Karpas-422 (cell line): ENCODE measurements around the gene PHF12. TPM values are rescaled to one million over a fixed set of nuclear protein-coding genes. Genes with fewer than 3 reads are reported as not detected.

ENCODE experiments used
- DNase-seq: peaks from one replicate; pipeline ENCODE4 v3.0.0-alpha.2; 2015
- H2AFZ ChIP-seq: fragments of 200-600 bp; sonication (generic); 2 replicates; pipeline ENCODE4 v1.6.1; 2014; ENCODE audit warnings: antibody characterized with exemption, low read length, mixed read lengths
- H3K27ac ChIP-seq: fragments of 200-600 bp; sonication (generic); 2 replicates; pipeline ENCODE4 v1.5.1; 2014; ENCODE audit warnings: mild to moderate bottlenecking, low read length, moderate library complexity
- H3K27me3 ChIP-seq: fragments of 200-600 bp; sonication (generic); 2 replicates; pipeline ENCODE4 v1.6.1; 2014; ENCODE audit warnings: low read length, mixed read lengths
- H3K36me3 ChIP-seq: fragments of 200-600 bp; sonication (generic); 2 replicates; pipeline ENCODE4 v1.6.1; 2014; ENCODE audit warnings: low read length, mixed read lengths; ENCODE audit not compliant: insufficient read depth
- H3K4me1 ChIP-seq: fragments of 200-600 bp; sonication (generic); 2 replicates; pipeline ENCODE4 v1.6.1; 2014; ENCODE audit warnings: mild to moderate bottlenecking, low read length, mixed read lengths
- H3K4me2 ChIP-seq: fragments of 200-600 bp; sonication (generic); 2 replicates; pipeline ENCODE4 v1.6.1; 2014; ENCODE audit warnings: low read length, low read depth, mild to moderate bottlenecking; ENCODE audit not compliant: poor library complexity, severe bottlenecking
- H3K4me3 ChIP-seq: fragments of 200-600 bp; sonication (generic); 2 replicates; pipeline ENCODE4 v1.5.1; 2014; ENCODE audit warnings: mild to moderate bottlenecking, antibody characterized with exemption, low read length, mixed read lengths
- H3K79me2 ChIP-seq: fragments of 200-600 bp; sonication (generic); 2 replicates; pipeline ENCODE4 v1.6.1; 2014; ENCODE audit warnings: mild to moderate bottlenecking, low read length, mixed read lengths
- H3K9ac ChIP-seq: fragments of 200-600 bp; sonication (generic); 2 replicates; pipeline ENCODE4 v1.6.0; 2014; ENCODE audit warnings: low read length
- H3K9me2 ChIP-seq: fragments of 200-600 bp; sonication (generic), shearing (Covaris generic); replicated peaks from 2 replicates; pipeline ENCODE4 v1.6.0; 2014; ENCODE audit warnings: mild to moderate bottlenecking, low read length, moderate library complexity; ENCODE audit not compliant: insufficient read depth
- H3K9me3 ChIP-seq: fragments of 300-700, 200-600 bp; sonication (generic); 2 replicates; pipeline ENCODE4 v1.6.1; 2014; ENCODE audit warnings: low read length, mixed read lengths
- H4K20me1 ChIP-seq: fragments of 200-600 bp; sonication (generic); 2 replicates; pipeline ENCODE4 v1.6.1; 2014; ENCODE audit warnings: mild to moderate bottlenecking, antibody characterized with exemption, low read length, low read depth; ENCODE audit not compliant: insufficient read depth
- total RNA-seq: library from RNA; depleted of rRNA; stranded (reverse); fragments of >200 nt; shearing (Covaris generic); gene quantifications from 2 replicates; pipeline ENCODE4 v1.2.3, GENCODE V29; 2014; ENCODE audit warnings: low replicate concordance

Gene PHF12
- total RNA-seq, 1 experiment from 2014 or later: 38.3 TPM

DNA sequence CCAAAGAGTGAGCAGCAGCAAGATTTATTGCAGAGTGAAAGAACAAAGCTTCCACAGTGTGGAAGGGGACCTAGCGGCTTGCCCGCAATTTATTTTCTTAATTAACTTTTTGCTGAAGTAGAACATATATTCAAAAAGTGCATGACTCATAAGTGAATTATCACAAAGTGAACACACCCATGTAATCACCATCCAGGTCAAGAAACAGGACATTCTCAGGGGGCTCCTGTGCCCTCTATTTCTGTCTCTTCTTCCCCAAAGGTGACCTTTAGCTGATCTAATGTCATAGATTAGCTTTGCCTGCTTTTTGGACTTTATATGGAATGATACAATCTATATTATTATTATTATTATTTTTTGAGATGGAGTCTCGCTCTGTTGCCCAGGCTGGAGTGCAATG lies 76.6 kb downstream of the PHF12 start:
- no peak overlapping the region for H3K9ac ChIP-seq
- H2AFZ ChIP-seq: no peak overlapping the region
- no peaks in the 10 kb centered on the region for H3K27me3 ChIP-seq
- H3K4me3 ChIP-seq: no peak overlapping the region
- H3K79me2 ChIP-seq: no peaks in the 10 kb centered on the region
- H3K4me2 ChIP-seq: no peak overlapping the region
- DNase-seq: no peak
- H3K9me2 ChIP-seq: no peaks in the 10 kb centered on the region
- no peaks in the 10 kb centered on the region for H3K9me3 ChIP-seq
- no peak overlapping the region for H3K27ac ChIP-seq
- H3K36me3 ChIP-seq: no peaks in the 10 kb centered on the region
- H3K4me1 ChIP-seq: peaks cover 15% of the 10 kb centered on the region
- no peaks in the 10 kb centered on the region for H4K20me1 ChIP-seq

DNA sequence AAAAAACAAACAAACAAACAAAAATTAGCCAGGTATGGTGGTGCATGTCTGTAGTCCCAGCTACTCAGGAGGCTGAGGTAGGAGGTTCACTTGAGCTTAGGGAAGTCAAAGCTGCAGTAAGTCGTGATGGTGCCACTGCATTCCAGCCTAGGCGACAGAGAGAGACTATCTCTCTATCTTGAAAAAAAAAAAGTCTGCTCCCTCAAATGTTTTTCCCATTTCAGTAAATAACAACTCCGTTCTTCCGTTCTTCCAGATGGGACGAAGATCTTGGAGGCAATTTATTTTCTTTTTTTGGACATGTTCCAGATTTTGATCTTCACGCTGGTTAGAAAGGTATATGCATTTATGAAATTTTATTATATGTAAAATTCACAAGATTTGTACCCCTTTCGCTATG lies 77.5 kb downstream of the PHF12 start:
- DNase-seq: no peak
- no peak overlapping the region for H3K4me3 ChIP-seq
- no peaks in the 10 kb centered on the region for H3K36me3 ChIP-seq
- no peaks in the 10 kb centered on the region for H4K20me1 ChIP-seq
- H3K27ac ChIP-seq: no peak overlapping the region
- H3K9ac ChIP-seq: no peak overlapping the region
- H3K27me3 ChIP-seq: no peaks in the 10 kb centered on the region
- no peaks in the 10 kb centered on the region for H3K9me2 ChIP-seq
- no peak overlapping the region for H2AFZ ChIP-seq
- peaks cover 15% of the 10 kb centered on the region for H3K4me1 ChIP-seq
- H3K79me2 ChIP-seq: no peaks in the 10 kb centered on the region
- H3K4me2 ChIP-seq: no peak overlapping the region
- H3K9me3 ChIP-seq: no peaks in the 10 kb centered on the region

DNA sequence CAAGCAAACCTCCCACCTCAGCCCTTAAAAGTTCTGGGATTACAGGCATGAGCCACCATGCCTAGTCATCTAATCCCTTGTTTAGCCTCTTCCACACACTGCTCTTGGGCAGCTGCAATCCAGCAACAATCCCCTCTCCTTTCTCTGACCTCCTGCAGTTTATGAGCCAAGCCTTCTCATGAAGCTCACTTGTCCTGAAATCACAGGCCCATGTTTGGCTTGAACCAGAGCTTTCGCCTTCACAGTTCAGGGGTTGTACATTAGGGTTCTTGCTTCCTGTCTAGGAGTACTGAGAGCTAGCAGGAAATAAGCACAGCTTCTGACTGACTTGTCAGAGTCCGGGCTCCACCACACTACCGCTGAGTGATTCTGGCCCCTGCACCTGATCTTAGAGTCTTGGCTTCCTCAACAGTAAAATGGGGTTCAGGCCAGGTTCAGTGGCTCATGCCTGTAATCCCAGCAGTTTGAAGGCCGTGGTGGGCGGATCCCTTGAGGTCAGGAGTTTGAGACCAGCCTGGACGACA lies 80.2 kb downstream of the PHF12 start:
- Histone ChIP-seq H4K20me1 (no peaks in the 10 kb centered on the region), H3K9ac (no peak overlapping the region), H3K9me2 (no peaks in the 10 kb centered on the region), H3K4me1 (peaks cover 7% of the 10 kb centered on the region), H3K9me3 (no peaks in the 10 kb centered on the region), H2AFZ (no peak overlapping the region), H3K4me3 (no peak overlapping the region), H3K79me2 (no peaks in the 10 kb centered on the region), H3K27ac (no peak overlapping the region), H3K36me3 (no peaks in the 10 kb centered on the region), H3K27me3 (no peaks in the 10 kb centered on the region), H3K4me2 (no peak overlapping the region)
- DNase-seq: no peak

DNA sequence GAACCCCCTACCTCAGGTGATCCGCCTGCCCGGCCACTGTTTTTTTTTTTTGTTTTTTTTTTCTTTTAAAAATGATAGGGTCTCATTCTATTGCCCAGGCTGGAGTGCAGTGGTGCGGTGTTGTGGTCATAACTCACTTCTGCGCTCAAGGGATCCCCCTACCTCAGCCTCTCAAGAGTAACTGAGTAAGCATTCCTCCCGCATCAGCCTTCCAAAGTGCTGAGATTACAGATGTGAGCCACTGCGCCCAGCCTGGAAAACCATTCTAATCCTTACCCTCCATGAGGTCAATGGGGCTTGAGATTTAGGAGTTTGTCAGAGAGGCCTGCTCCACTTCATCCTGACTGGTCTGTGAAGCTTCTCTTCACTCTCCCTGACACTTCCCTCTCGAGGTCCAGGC lies 84.0 kb downstream of the PHF12 start:
- H3K36me3 ChIP-seq: no peaks in the 10 kb centered on the region
- H3K9me2 ChIP-seq: no peaks in the 10 kb centered on the region
- peaks cover 6% of the 10 kb centered on the region for H3K4me1 ChIP-seq
- no peak for DNase-seq
- no peaks in the 10 kb centered on the region for H3K79me2 ChIP-seq
- no peaks in the 10 kb centered on the region for H3K27me3 ChIP-seq
- no peak overlapping the region for H3K9ac ChIP-seq
- H3K4me2 ChIP-seq: no peak overlapping the region
- H3K9me3 ChIP-seq: no peaks in the 10 kb centered on the region
- no peaks in the 10 kb centered on the region for H4K20me1 ChIP-seq
- H2AFZ ChIP-seq: no peak overlapping the region
- no peak overlapping the region for H3K27ac ChIP-seq
- H3K4me3 ChIP-seq: no peak overlapping the region

DNA sequence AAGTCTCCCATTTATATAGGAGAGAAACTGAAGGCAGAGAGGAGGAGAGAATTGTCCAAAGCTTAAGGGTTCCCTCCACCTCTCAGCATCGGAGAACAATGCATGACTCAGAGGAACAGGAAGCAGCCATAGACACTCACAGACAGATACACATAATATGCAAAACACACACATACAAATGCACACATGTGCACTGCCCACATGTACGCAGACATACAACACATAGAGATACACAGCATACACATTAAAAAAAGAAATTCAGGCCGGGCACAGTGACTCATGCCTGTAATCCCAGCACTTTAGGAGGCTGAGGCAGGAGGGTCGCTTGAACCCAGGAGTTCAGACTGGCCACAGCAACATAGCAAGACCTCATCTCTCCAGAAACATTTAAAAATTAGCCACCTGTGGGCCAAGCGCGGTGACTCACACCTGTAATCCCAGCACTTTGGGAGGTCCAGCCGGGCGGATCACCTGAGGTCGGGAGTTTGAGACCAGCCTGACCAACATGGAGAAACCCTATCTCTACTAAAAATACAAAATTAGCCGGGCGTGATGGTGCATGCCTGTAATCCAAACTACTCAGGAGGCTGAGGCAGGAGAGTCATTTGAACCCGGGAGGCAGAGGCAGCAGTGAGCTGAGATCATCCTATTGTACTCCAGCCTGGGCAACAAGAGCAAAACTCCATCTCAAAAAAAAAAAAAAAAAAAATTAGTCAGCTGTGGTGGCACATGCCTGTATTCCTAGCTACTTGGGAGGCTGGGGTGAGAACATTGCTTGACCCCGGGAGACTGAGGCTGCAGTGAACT lies 85.2 kb downstream of the PHF12 start:
- no peaks in the 10 kb centered on the region for H3K9me3 ChIP-seq
- H3K27me3 ChIP-seq: no peaks in the 10 kb centered on the region
- peaks cover 6% of the 10 kb centered on the region for H3K4me1 ChIP-seq
- DNase-seq: no peak
- no peaks in the 10 kb centered on the region for H3K79me2 ChIP-seq
- no peak overlapping the region for H3K4me3 ChIP-seq
- no peaks in the 10 kb centered on the region for H4K20me1 ChIP-seq
- H3K27ac ChIP-seq: no peak overlapping the region
- no peak overlapping the region for H2AFZ ChIP-seq
- H3K9me2 ChIP-seq: no peaks in the 10 kb centered on the region
- H3K4me2 ChIP-seq: no peak overlapping the region
- no peaks in the 10 kb centered on the region for H3K36me3 ChIP-seq
- H3K9ac ChIP-seq: no peak overlapping the region

DNA sequence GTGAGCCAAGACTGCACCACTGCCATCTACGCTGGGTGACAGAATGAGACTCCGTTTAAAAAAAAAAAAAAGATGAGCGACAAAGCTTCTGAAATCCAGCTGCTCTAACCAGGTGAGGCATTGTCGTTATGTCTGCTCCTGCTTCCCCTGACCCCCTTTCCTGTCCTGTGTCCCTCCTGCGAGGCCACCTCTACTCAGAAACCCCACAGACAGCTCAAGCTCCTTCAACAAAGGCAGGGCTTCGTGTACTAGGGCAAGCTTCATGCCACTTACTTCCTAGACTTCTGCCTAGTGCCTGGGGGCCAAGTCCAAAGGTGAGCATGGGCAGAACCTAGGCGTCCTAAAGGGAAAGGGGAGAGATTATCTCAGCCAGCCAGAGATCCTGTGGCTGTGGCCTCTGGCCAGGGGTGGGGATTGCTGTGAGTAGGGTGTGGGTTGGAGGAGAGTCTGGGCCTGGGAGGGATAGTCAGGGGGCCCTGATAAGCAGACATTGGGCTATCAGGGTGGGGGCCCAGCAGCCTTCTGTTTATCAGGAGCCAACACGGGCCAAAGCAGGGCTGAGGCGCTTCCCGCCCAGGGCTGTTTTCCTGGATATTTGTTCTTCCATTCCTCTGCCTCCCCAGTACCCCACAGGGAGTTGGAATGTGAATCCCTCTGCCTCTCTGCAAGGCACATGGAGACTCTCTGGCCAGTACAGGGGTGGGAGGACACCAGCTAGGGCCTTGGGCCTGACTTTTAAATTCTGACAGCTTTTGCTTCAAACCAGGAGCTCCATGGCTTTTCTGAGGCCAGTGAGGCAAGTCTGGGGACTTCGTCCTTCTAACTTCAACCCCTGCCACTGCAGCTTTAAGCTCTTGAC lies 86.1 kb downstream of the PHF12 start:
- Histone ChIP-seq H3K9me2 (no peaks in the 10 kb centered on the region), H3K9ac (no peak overlapping the region), H3K4me3 (no peak overlapping the region), H2AFZ (no peak overlapping the region), H3K36me3 (no peaks in the 10 kb centered on the region), H3K79me2 (no peaks in the 10 kb centered on the region), H3K27me3 (no peaks in the 10 kb centered on the region), H3K27ac (no peak overlapping the region), H3K9me3 (no peaks in the 10 kb centered on the region), H4K20me1 (no peaks in the 10 kb centered on the region), H3K4me2 (no peak overlapping the region), H3K4me1 (peaks cover 6% of the 10 kb centered on the region)
- DNase-seq: no peak

DNA sequence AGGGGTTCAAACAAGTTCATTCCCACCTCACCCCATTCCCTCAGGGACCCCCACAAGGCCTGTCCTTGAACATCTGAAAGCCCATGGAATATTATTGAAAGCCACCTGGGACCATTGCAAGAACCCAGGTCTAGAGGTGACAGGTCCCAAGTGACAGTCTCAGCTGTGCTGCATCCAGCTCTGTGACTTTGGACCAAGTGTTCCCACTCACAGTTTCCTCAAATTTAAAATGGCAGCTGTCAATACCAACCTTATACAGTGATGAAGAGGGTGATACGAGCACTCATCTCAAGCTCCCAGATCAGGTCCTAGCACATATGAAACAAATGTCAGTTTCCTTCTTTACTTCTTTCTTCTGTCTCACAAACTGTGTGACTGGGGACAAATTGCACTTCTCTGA lies 87.4 kb downstream of the PHF12 start:
- Histone ChIP-seq H2AFZ (no peak overlapping the region), H4K20me1 (no peaks in the 10 kb centered on the region), H3K79me2 (no peaks in the 10 kb centered on the region), H3K36me3 (peaks cover 2% of the 10 kb centered on the region; the same call in 1 of the 2 replicates), H3K4me3 (no peak overlapping the region), H3K4me1 (peaks cover 6% of the 10 kb centered on the region), H3K4me2 (no peak overlapping the region), H3K27ac (no peak overlapping the region), H3K9ac (no peak overlapping the region), H3K27me3 (no peaks in the 10 kb centered on the region), H3K9me3 (no peaks in the 10 kb centered on the region), H3K9me2 (no peaks in the 10 kb centered on the region)
- DNase-seq: no peak

DNA sequence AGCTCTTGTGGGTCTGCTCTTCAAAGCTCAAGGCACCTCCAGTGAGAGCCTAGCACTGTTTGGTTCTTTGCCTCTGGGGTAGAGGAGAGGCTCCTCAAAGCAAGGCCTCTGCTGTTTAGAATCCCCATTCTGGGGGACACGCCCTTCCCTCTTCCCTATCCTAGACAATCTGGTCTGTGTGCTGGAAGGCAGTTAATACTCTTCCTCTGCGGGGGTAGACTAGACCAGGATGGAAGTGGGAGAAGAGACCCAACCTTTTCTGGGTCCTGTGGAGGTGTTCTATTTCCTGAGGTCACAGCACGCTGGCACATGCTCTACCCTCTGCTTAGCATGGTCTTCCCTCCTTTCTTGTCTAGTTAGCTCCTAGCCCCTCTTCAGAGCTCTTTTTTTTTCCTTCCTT lies 88.8 kb downstream of the PHF12 start:
- no peak overlapping the region for H3K27ac ChIP-seq
- H3K9me2 ChIP-seq: no peaks in the 10 kb centered on the region
- H3K9me3 ChIP-seq: no peaks in the 10 kb centered on the region
- H4K20me1 ChIP-seq: no peaks in the 10 kb centered on the region
- peaks cover 7% of the 10 kb centered on the region; the same call in 1 of the 2 replicates for H3K36me3 ChIP-seq
- peaks cover 6% of the 10 kb centered on the region for H3K4me1 ChIP-seq
- no peak overlapping the region for H3K9ac ChIP-seq
- H2AFZ ChIP-seq: no peak overlapping the region
- no peak overlapping the region for H3K4me2 ChIP-seq
- no peak for DNase-seq
- no peaks in the 10 kb centered on the region for H3K27me3 ChIP-seq
- H3K79me2 ChIP-seq: no peaks in the 10 kb centered on the region
- no peak overlapping the region for H3K4me3 ChIP-seq
